NB4 (cell line): ENCODE data around the gene CLIP4.

Source experiments
- POLR2A ChIP-seq: IDR thresholded peaks from 2 replicates; pipeline ENCODE4 v1.6.1; 2011; ENCODE audit warnings: mild to moderate bottlenecking; ENCODE audit not compliant: insufficient read length; ENCODE audit errors: extremely low read depth
- TF ChIP-seq, protein P1 (sequence below): IDR thresholded peaks from one replicate; pipeline ENCODE4 v1.5.1; 2012; ENCODE audit warnings: low read depth, low read length

DNA sequence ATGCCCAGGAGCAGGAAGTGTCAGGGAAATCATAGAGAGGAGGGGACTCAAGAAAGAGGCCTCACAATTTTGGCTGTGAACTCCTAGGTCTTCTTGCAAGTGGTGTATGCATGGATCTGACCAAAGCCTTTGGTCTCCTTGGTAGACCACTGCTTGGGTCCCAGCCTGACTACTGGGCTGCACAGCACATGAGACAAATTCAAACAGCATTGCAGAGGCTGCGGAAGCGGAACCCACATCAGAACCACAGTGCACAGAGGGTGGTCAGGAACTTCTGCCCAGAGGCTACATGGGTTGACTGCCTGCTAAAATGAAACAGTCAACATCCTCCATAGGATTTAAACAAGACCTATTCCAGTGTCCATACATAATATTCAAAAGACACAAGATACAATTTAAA, 39.4 kb downstream of the CLIP4 start:
- no peak for TF ChIP-seq POLR2A
- TF ChIP-seq, protein P1, sequence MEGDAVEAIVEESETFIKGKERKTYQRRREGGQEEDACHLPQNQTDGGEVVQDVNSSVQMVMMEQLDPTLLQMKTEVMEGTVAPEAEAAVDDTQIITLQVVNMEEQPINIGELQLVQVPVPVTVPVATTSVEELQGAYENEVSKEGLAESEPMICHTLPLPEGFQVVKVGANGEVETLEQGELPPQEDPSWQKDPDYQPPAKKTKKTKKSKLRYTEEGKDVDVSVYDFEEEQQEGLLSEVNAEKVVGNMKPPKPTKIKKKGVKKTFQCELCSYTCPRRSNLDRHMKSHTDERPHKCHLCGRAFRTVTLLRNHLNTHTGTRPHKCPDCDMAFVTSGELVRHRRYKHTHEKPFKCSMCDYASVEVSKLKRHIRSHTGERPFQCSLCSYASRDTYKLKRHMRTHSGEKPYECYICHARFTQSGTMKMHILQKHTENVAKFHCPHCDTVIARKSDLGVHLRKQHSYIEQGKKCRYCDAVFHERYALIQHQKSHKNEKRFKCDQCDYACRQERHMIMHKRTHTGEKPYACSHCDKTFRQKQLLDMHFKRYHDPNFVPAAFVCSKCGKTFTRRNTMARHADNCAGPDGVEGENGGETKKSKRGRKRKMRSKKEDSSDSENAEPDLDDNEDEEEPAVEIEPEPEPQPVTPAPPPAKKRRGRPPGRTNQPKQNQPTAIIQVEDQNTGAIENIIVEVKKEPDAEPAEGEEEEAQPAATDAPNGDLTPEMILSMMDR: no peak
